ENCODE measurements around the gene CHCHD6.

GRCh38 chr3:126685021-126685420 lies 19.0 kb upstream of the CHCHD6 start:
- TF ChIP-seq NR2F2 (IDR thresholded peaks at IDR 0.05) (no peak), GABPA (IDR thresholded peaks at IDR 0.05 in 1 of 2, conservative IDR thresholded peaks at IDR 0.05 in 1 of 2) (no peak), JUND (IDR thresholded peaks at IDR 0.05) (no peak), CTCF (IDR thresholded peaks at IDR 0.05; ENCODE audit: low read depth, low read length, missing input control) (no peak), REST (IDR thresholded peaks at IDR 0.05) (no peak)

All from liver (tissue), 3 donors.